Duodenal mucosa (tissue), 2 donors: ENCODE results near the gene SPDYE16.
"Not testable (repeated sequence)": the region's sequence is repeated elsewhere in the genome, so short reads cannot be mapped to it uniquely, and the experiment has no call there.

Experiments
- H3K27ac ChIP-seq: one replicate; pipeline ENCODE4 v1.7.0; 2013; ENCODE audit warnings: low read depth, low read length
- H3K27me3 ChIP-seq, 2 donors: one replicate each; pipeline ENCODE4 v1.7.0; 2013; ENCODE audit warnings: low read length in 2 of 2, control low read depth in 1 of 2; ENCODE audit not compliant: insufficient read depth in 2 of 2, control insufficient read depth in 1 of 2
- H3K36me3 ChIP-seq, 2 donors: one replicate each; pipeline ENCODE4 v1.7.0; 2013; ENCODE audit warnings: low read length in 2 of 2, control low read depth in 1 of 2; ENCODE audit not compliant: insufficient read depth in 2 of 2, control insufficient read depth in 1 of 2
- H3K4me1 ChIP-seq, 2 donors: one replicate each; pipeline ENCODE4 v1.7.0; 2013; ENCODE audit warnings: low read length in 2 of 2, control low read depth in 1 of 2; ENCODE audit not compliant: insufficient read depth in 2 of 2, control insufficient read depth in 1 of 2
- H3K4me3 ChIP-seq, 2 donors: one replicate each; pipeline ENCODE4 v1.7.0; 2013; ENCODE audit warnings: low read length in 2 of 2, low read depth in 1 of 2
- H3K9ac ChIP-seq, 2 donors: one replicate each; pipeline ENCODE4 v1.7.0; 2013; ENCODE audit warnings: low read length in 2 of 2, low read depth in 1 of 2
- H3K9me3 ChIP-seq, 2 donors: one replicate each; pipeline ENCODE4 v1.7.0; 2013; ENCODE audit warnings: low read length in 2 of 2, control low read depth in 1 of 2; ENCODE audit not compliant: control insufficient read depth in 1 of 2

The SPDYE16 gene

DNA sequence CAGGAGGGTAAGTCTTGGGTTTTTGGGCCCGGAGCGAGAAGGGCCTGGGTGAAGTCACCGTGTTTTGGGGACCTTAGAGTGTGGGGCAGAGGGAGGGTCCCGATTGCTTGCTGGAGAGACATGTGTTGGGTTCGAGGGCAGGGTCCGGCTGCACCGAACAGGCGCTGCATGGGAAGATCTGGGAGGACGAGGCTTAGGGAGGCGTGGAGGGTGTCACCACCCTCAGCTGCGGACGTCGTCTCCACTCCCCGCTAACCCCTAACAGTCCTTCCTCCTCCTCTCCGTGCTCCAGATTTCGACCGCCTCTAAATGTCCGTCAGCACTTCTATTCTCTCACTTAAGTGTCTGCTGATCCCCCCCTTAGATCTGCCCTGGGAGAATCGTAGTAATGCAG is 6.8 kb upstream of the SPDYE16 start:
- not testable (repeated sequence) for H3K9me3 ChIP-seq, H3K27me3 ChIP-seq, H3K4me1 ChIP-seq, H3K27ac ChIP-seq, H3K36me3 ChIP-seq
- H3K4me3 ChIP-seq = peak overlapping the region; percentile 63 to 67
- H3K9ac ChIP-seq = peak overlapping the region; percentile 51 to 70

DNA sequence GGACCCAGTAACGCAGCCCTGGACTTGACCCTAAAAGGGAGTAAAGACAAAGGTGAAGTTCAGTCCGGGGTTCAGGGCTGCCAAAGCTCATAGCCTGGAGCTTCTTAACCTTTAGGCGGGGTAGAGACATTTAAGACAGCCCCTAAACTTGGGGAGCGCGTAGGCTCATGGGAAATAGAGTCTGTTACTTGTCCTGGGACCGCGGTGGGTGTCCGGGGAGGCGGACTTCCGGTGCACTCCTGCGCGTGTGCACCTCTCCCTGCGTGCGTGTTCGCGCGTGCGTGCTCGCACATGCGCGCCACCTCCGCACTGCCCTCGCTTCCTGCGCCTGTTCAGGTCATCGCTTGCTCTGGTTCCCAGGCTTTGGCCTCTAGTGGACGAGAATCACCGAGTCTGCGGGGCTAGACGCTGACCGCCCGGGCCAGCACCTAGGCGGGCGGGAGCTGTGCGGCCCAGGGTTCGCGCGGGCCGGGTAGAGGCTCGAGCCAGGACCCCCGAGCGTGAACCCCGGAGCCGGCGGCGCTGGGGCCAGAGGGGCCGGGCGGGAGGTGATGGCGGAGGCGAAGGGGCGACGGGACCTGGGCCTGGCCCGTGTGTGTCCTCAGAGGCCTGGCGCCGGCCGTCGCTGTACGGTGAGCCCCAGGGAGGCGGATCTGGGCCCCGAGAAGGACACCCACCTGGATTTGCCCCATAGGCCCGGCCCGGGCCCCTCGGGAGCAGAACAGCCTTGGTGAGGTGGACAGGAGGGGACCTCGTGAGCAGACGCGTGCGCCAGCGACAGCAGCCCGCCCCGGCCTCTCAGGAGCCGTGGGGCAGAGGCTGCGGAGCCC is 6.1 kb upstream of the SPDYE16 start:
- H3K36me3 ChIP-seq, H3K4me1 ChIP-seq, H3K27me3 ChIP-seq, H3K9me3 ChIP-seq: not testable (repeated sequence)
- Histone ChIP-seq H3K9ac (peak overlapping the region; percentile 51 to 70), H3K27ac (peak overlapping the region; percentile 75), H3K4me3 (peak overlapping the region; percentile 63 to 67)

DNA sequence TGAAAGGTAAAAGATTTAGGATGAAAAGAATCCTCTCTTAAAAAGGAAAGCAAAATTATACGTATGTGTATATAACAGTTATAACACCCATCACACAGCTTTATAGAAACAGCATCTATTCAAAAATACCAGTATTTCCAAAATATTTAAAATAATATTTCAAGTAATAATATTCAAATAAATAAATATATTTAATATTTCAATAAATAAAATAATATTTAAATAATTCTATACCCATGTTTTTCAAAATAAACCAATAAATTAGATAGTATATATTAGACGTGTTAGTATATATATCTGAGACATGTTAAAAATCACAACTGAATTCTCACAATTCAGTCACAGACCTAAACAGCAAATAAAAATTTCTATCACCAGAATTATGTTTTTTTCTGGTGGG is 11.5 kb downstream of the SPDYE16 start:
- H3K27me3 ChIP-seq, H3K27ac ChIP-seq, H3K36me3 ChIP-seq, H3K9ac ChIP-seq, H3K9me3 ChIP-seq, H3K4me3 ChIP-seq, H3K4me1 ChIP-seq: not testable (repeated sequence)

DNA sequence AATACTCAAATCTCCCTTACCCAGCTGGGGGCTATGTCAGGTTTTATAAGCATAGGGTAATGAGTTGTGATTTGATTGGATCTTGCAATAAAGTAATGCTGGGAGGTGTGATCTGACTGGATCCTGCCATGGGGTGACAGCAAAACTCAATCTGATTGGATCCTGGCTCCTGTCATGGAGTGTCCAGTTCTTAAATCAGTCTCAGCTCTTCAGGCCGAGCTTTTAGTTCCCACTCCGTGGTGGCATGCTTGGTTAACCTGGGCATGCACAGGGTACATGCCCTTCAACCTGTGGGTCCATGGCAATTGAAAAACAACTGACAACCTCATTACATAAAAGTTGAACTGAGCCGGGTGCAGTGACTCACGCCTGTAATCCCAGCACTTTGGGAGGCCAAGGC is 16.9 kb downstream of the SPDYE16 start:
- not testable (repeated sequence) for H3K27ac ChIP-seq, H3K4me1 ChIP-seq, H3K9me3 ChIP-seq

DNA sequence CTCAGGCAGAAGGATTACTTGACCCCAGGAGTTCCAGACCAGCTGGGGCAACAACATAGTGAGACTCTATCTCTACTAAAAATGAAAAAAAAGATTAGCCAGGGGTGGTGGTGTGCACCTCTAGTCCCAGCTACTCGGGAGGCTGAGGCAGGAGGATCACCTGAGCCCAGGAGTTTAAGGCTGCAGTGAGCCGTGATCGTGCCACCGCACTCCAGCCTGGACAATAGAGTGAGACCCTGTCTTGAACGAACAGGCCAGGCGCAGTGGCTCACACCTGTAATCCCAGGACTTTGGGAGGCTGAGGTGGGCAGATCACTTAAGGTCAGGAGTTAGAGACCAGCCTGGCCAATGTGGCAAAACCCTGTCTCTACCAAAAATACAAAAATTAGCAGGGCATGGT is 26.2 kb downstream of the SPDYE16 start:
- H3K9ac ChIP-seq, H3K27ac ChIP-seq, H3K4me3 ChIP-seq, H3K36me3 ChIP-seq, H3K4me1 ChIP-seq, H3K9me3 ChIP-seq, H3K27me3 ChIP-seq: not testable (repeated sequence)

More for the DNA sequence above, 16.9 kb downstream of the SPDYE16 start:
- H3K4me3 ChIP-seq, H3K9ac ChIP-seq, H3K27me3 ChIP-seq, H3K36me3 ChIP-seq: not testable (repeated sequence)

DNA sequence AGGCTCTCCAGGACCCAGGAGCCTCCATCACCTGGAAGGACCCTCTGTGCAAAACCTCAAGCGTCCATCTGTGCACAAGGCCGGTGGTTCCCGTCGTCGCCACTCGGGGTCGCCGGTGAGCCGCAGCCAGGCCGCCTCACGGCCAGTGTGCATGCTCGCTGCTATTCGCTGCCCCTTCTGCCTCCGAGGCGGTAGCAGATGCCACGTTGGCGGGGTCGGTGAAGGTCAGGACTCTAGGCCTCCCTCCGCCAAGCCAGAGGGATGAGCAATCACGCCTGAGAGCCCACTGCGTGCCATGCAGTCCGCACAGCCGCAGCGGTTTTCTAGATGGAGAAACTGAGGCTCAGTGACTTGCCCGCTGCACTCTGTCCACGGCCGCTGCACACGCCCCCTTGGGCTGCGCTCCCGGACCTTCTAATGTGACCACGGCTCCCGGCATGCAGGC is 27.1 kb downstream of the SPDYE16 start:
- H3K27ac ChIP-seq = no peak overlapping the region
- no peaks in the 10 kb centered on the region for H3K9me3 ChIP-seq
- peaks cover 9 to 10% of the 10 kb centered on the region in 2 donors for H3K4me1 ChIP-seq
- H3K27me3 ChIP-seq = no peaks in the 10 kb centered on the region
- no peak overlapping the region for H3K9ac ChIP-seq
- H3K4me3 ChIP-seq = no peak overlapping the region
- no peaks in the 10 kb centered on the region for H3K36me3 ChIP-seq

DNA sequence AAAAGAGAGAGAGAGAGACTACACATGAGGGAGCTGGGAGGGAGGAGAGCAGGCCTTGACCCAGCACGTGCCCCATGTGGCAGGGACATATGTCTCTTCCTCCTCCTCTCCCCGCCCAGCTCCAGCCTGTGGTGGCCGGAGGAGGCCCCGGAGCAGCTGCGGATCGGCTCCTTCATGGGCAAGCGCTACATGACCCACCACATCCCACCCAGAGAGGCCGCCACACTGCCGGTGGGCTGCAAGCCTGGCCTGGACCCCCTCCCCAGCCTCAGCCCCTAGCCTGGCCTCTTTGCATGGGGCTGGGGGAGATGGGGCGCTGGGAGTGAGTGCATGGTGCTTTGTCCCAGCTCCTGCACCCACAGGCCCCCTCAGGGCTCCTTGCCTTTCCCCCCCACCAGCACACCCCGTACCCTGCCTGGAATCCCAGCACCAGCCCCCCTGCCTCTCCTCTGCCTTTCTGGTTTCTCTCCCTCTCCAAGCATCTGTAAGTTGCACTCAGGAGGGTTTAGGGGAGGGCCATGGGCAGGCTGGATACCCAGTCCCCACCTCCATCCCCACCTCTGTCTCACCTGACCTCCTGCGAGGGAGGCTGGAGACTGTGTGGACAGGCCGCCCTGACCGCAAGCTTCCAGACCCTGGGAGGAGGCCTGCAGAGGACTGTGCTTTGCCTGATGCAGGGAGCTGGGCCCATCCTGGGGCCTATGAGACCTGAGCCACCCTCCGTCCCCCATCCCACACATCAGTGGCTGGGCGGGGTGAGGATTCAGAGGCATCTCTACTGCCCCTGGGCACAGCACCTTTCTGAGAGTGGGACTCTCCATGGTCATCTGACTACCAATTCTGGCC is 27.9 kb downstream of the SPDYE16 start:
- H3K27ac ChIP-seq = no peak overlapping the region
- no peak overlapping the region for H3K9ac ChIP-seq
- H3K27me3 ChIP-seq = no peaks in the 10 kb centered on the region
- peaks cover 9 to 10% of the 10 kb centered on the region in 2 donors for H3K4me1 ChIP-seq
- H3K9me3 ChIP-seq = no peaks in the 10 kb centered on the region
- H3K4me3 ChIP-seq = no peak overlapping the region
- H3K36me3 ChIP-seq = no peaks in the 10 kb centered on the region

DNA sequence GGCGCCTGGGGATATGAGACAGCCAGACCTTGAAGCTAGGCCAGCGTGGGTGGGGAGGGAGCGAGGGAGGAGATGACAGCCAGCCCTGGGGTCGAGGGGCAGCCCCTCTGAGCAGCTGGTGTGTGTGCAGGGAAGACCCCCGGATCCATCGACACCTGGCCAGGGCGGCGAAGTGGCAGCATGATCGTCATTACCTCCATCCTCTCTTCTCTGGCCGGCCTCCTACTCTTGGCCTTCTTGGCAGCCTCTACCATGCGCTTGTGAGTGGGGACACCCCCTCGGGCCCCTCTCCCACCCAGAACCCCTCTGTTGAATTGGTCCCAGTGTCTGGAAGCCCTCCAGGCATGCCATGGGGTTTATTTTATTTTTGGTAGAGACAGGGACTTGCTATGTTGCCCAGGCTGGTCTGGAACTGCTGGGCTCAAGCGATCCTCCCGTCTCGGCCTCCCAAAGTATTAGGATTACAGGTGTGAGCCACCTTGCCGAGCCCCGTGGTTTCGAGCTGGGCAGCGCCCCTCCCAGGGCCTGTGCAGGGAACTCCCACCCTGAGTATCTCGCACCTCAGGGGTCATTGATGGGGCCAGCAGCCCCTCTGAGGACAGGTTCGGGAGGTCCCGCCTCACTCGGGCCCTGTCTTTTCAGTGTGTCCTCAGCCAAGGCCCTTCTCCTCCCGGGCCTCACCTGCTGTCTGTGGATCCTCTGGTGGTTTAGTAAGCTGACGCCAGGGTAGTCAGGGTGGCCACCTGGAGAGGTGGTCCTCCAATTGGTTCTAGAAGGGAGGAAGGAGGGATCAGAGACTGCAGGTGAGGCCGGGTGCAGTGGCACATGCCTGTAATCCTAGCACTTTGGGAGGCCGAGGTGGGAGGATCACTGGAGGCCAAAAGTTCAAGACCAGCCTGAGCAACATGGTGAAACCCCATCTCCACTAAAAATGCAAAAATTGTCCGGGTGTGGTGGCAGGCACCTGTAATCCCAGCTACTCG is 29.0 kb downstream of the SPDYE16 start:
- no peaks in the 10 kb centered on the region for H3K9me3 ChIP-seq
- no peaks in the 10 kb centered on the region for H3K36me3 ChIP-seq
- no peaks in the 10 kb centered on the region for H3K27me3 ChIP-seq
- H3K4me3 ChIP-seq = no peak overlapping the region
- H3K9ac ChIP-seq = no peak overlapping the region
- H3K4me1 ChIP-seq = peaks cover 9 to 10% of the 10 kb centered on the region in 2 donors
- no peak overlapping the region for H3K27ac ChIP-seq

DNA sequence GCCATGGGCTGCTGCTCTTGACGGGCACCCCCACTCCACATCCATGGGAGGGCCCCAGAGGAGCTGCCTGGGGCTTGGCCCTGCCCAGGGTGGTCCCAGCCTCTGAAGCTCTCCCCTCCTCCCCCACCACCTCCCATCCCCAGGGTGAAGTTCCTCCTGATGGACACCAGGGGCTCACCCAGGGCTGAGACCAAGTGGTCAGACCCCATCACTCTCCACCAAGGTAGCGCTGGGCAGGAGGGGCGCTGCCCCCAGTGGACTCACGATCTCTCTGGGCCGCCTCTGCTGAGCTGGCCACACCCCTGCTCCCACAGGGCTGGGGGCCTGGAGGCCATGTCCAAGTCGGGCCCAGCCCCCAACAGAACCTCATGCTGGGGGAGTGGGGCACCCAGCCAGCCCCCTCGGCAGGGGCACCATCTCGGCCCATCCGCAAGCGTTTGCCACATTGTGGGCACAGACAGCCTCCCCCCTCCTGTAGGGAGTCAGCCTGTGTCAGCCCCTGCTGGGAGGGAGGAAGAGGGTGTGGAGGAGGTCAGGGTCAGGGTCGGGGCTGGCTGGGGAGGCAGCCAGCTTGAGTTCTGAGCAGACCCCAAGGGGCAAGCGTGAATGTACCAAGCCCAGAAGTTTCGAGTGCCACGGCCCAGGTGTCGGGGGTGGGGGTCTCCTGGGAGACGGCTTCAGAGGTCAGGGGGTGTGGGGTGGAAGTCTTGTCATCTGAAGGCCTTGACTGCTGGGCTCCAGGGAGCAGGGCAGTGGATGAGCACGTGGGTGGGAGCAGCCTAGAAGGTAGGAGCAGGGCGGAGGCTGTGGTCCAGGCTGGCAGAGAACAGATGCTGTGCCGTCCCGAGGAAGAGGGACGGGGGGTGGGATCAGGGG is 29.9 kb downstream of the SPDYE16 start:
- Histone ChIP-seq H3K36me3 (no peaks in the 10 kb centered on the region), H3K4me3 (no peak overlapping the region), H3K4me1 (peaks cover 9 to 10% of the 10 kb centered on the region in 2 donors), H3K27me3 (no peaks in the 10 kb centered on the region), H3K9ac (peak overlapping the region in 1 of 2 donors; percentile 38), H3K9me3 (no peaks in the 10 kb centered on the region), H3K27ac (no peak overlapping the region)
